Type B pancreatic cell (in vitro differentiated cells): ENCODE data around the gene CRTAC1. TPM values are rescaled to one million over a fixed set of nuclear protein-coding genes. Genes with fewer than 3 reads are reported as not detected.
"Not testable (repeated sequence)": the region's sequence is repeated elsewhere in the genome, so short reads cannot be mapped to it uniquely, and the experiment has no call there.

Experiments
- DNase-seq: peaks from one replicate; pipeline ENCODE4 v3.0.0; 2021; ENCODE audit warnings: mixed read lengths; ENCODE audit not compliant: unreplicated experiment; ENCODE audit errors: extremely low spot score
- H3K27ac Mint-ChIP-seq: 2 replicates; pipeline ENCODE4 v1.8.0; 2021; ENCODE audit warnings: mild to moderate bottlenecking, mixed read lengths
- H3K27me3 Mint-ChIP-seq: 2 replicates; pipeline ENCODE4 v1.8.0; 2021; ENCODE audit warnings: mixed read lengths
- H3K36me3 Mint-ChIP-seq: 2 replicates; pipeline ENCODE4 v1.8.0; 2021; ENCODE audit warnings: mixed read lengths
- H3K4me1 Mint-ChIP-seq: one replicate; pipeline ENCODE4 v1.8.0; 2021; ENCODE audit warnings: mixed read lengths; ENCODE audit not compliant: unreplicated experiment
- H3K4me3 Mint-ChIP-seq: 2 replicates; pipeline ENCODE4 v1.8.0; 2021; ENCODE audit warnings: mild to moderate bottlenecking, mixed read lengths
- H3K9me3 Mint-ChIP-seq: 2 replicates; pipeline ENCODE4 v1.8.0; 2021; ENCODE audit warnings: mixed read lengths
- CTCF ChIP-seq: fragments of 200-600 bp; sonication (generic); conservative IDR thresholded peaks from 2 replicates; pipeline ENCODE4 v1.5.0; 2021; ENCODE audit warnings: antibody characterized with exemption, mild to moderate bottlenecking
- total RNA-seq: library from RNA; stranded (reverse); gene quantifications from 2 replicates; pipeline ENCODE4 v1.2.1, GENCODE V29; 2021; ENCODE audit warnings: low replicate concordance

The CRTAC1 gene
- total RNA-seq, 1 donor from 2014 or later = 5.3 TPM

GRCh38 chr10:97849103-97849686 lies 181.2 kb downstream of the CRTAC1 start:
- H3K27me3 Mint-ChIP-seq = peaks cover 48% of the 10 kb centered on the region
- H3K36me3 Mint-ChIP-seq = no peaks in the 10 kb centered on the region
- H3K4me3 Mint-ChIP-seq = peak overlapping the region; percentile 77
- H3K27ac Mint-ChIP-seq = no peak overlapping the region
- TF ChIP-seq CTCF = no peak
- H3K9me3 Mint-ChIP-seq = no peaks in the 10 kb centered on the region
- no peaks in the 10 kb centered on the region for H3K4me1 Mint-ChIP-seq
- DNase-seq = no peak

GRCh38 chr10:97844678-97845077 lies 185.7 kb downstream of the CRTAC1 start:
- Mint-ChIP-seq H3K27me3 (peaks cover 32% of the 10 kb centered on the region), H3K36me3 (no peaks in the 10 kb centered on the region), H3K9me3 (no peaks in the 10 kb centered on the region), H3K4me1 (no peaks in the 10 kb centered on the region), H3K4me3 (no peak overlapping the region), H3K27ac (no peak overlapping the region)
- no peak for DNase-seq
- no peak for TF ChIP-seq CTCF

GRCh38 chr10:97843972-97844371 lies 186.4 kb downstream of the CRTAC1 start:
- H3K27ac Mint-ChIP-seq, DNase-seq, H3K36me3 Mint-ChIP-seq, H3K4me3 Mint-ChIP-seq, H3K4me1 Mint-ChIP-seq, H3K9me3 Mint-ChIP-seq: not testable (repeated sequence)
- H3K27me3 Mint-ChIP-seq = peaks cover 27% of the 10 kb centered on the region

GRCh38 chr10:97843281-97843671 lies 187.1 kb downstream of the CRTAC1 start:
- Mint-ChIP-seq H3K4me3 (no peak overlapping the region), H3K36me3 (no peaks in the 10 kb centered on the region), H3K27me3 (peaks cover 28% of the 10 kb centered on the region), H3K4me1 (no peaks in the 10 kb centered on the region), H3K27ac (no peak overlapping the region), H3K9me3 (no peaks in the 10 kb centered on the region)
- DNase-seq = no peak
- no peak for TF ChIP-seq CTCF

- DNase-seq = no peak
- Mint-ChIP-seq H3K36me3 (no peaks in the 10 kb centered on the region), H3K9me3 (no peaks in the 10 kb centered on the region), H3K27me3 (peaks cover 26% of the 10 kb centered on the region), H3K4me3 (no peak overlapping the region), H3K4me1 (no peaks in the 10 kb centered on the region), H3K27ac (no peak overlapping the region)
- TF ChIP-seq CTCF = no peak
Measured at GRCh38 chr10:97842656-97843280, 187.7 kb downstream of the CRTAC1 start.

GRCh38 chr10:97842114-97842513 lies 188.3 kb downstream of the CRTAC1 start:
- not testable (repeated sequence) for H3K27ac Mint-ChIP-seq, H3K9me3 Mint-ChIP-seq, H3K36me3 Mint-ChIP-seq

GRCh38 chr10:97841166-97841565 lies 189.3 kb downstream of the CRTAC1 start:
- H3K27me3 Mint-ChIP-seq = peaks cover 39% of the 10 kb centered on the region
- not testable (repeated sequence) for H3K4me3 Mint-ChIP-seq

More at GRCh38 chr10:97842114-97842513, 188.3 kb downstream of the CRTAC1 start:
- peaks cover 30% of the 10 kb centered on the region for H3K27me3 Mint-ChIP-seq
- H3K4me1 Mint-ChIP-seq, DNase-seq, H3K4me3 Mint-ChIP-seq: not testable (repeated sequence)

More at GRCh38 chr10:97841166-97841565, 189.3 kb downstream of the CRTAC1 start:
- H3K4me1 Mint-ChIP-seq, H3K36me3 Mint-ChIP-seq, H3K27ac Mint-ChIP-seq, H3K9me3 Mint-ChIP-seq, DNase-seq: not testable (repeated sequence)
